ENCODE measurements around the gene IL34.
"Not testable (repeated sequence)": the region's sequence is repeated elsewhere in the genome, so short reads cannot be mapped to it uniquely, and the experiment has no call there.

IL34 gene

GRCh38 chr16:70610273-70611223, 35.8 kb upstream of the IL34 start:
- WGBS, 2 experiments, result 84 to 88% methylated on average over 18 of the region's 18 CpGs
- Histone ChIP-seq H3K9me3 (ENCODE audit: control insufficient read depth, low read length) (no peaks in the 10 kb centered on the region), H3K4me1 (ENCODE audit: control insufficient read depth, insufficient read depth, low read length) (no peaks in the 10 kb centered on the region), H3K27ac (ENCODE audit: insufficient read depth, low read depth, low read length, poor library complexity, severe bottlenecking) (no peak overlapping the region), H3K27me3 (ENCODE audit: control insufficient read depth, insufficient read depth, low read length, poor library complexity, severe bottlenecking) (no peaks in the 10 kb centered on the region), H3K36me3 (ENCODE audit: control insufficient read depth, insufficient read depth, low read length) (no peaks in the 10 kb centered on the region), H3K4me3 (ENCODE audit: insufficient read depth, low read depth, low read length) (no peak overlapping the region)

GRCh38 chr16:70611224-70611598, 35.1 kb upstream of the IL34 start:
- H3K4me1 ChIP-seq (ENCODE audit: control insufficient read depth, insufficient read depth, low read length), result no peaks in the 10 kb centered on the region
- H3K36me3 ChIP-seq (ENCODE audit: control insufficient read depth, insufficient read depth, low read length), result no peaks in the 10 kb centered on the region
- H3K27me3 ChIP-seq (ENCODE audit: control insufficient read depth, insufficient read depth, low read length, poor library complexity, severe bottlenecking), result no peaks in the 10 kb centered on the region
- no peak overlapping the region for H3K4me3 ChIP-seq (ENCODE audit: insufficient read depth, low read depth, low read length)
- 86 to 88% methylated on average over 5 of the region's 5 CpGs for WGBS, 2 experiments
- no peaks in the 10 kb centered on the region for H3K9me3 ChIP-seq (ENCODE audit: control insufficient read depth, low read length)
- H3K27ac ChIP-seq (ENCODE audit: insufficient read depth, low read depth, low read length, poor library complexity, severe bottlenecking), result no peak overlapping the region

- no peaks in the 10 kb centered on the region for H3K4me1 ChIP-seq (ENCODE audit: control insufficient read depth, insufficient read depth, low read length)
- 90% methylated on average over 4 of the region's 4 CpGs for WGBS, 2 experiments
- H3K27ac ChIP-seq (ENCODE audit: insufficient read depth, low read depth, low read length, poor library complexity, severe bottlenecking), result no peak overlapping the region
- H3K9me3 ChIP-seq (ENCODE audit: control insufficient read depth, low read length), result no peaks in the 10 kb centered on the region
- no peak overlapping the region for H3K4me3 ChIP-seq (ENCODE audit: insufficient read depth, low read depth, low read length)
- H3K27me3 ChIP-seq (ENCODE audit: control insufficient read depth, insufficient read depth, low read length, poor library complexity, severe bottlenecking), result no peaks in the 10 kb centered on the region
- H3K36me3 ChIP-seq (ENCODE audit: control insufficient read depth, insufficient read depth, low read length), result no peaks in the 10 kb centered on the region
These were observed 34.5 kb upstream of the IL34 start for GRCh38 chr16:70611785-70612303.

GRCh38 chr16:70612931-70613330, 33.4 kb upstream of the IL34 start:
- Histone ChIP-seq H3K36me3 (ENCODE audit: control insufficient read depth, insufficient read depth, low read length) (no peaks in the 10 kb centered on the region), H3K9me3 (ENCODE audit: control insufficient read depth, low read length) (no peaks in the 10 kb centered on the region), H3K27ac (ENCODE audit: insufficient read depth, low read depth, low read length, poor library complexity, severe bottlenecking) (no peak overlapping the region), H3K4me1 (ENCODE audit: control insufficient read depth, insufficient read depth, low read length) (no peaks in the 10 kb centered on the region), H3K4me3 (ENCODE audit: insufficient read depth, low read depth, low read length) (no peak overlapping the region), H3K27me3 (ENCODE audit: control insufficient read depth, insufficient read depth, low read length, poor library complexity, severe bottlenecking) (no peaks in the 10 kb centered on the region)
- WGBS, 2 experiments, result 94 to 96% methylated on average over 8 of the region's 8 CpGs

- Histone ChIP-seq H3K36me3 (ENCODE audit: control insufficient read depth, insufficient read depth, low read length) (no peaks in the 10 kb centered on the region), H3K4me3 (ENCODE audit: insufficient read depth, low read depth, low read length) (no peak overlapping the region), H3K4me1 (ENCODE audit: control insufficient read depth, insufficient read depth, low read length) (no peaks in the 10 kb centered on the region), H3K27ac (ENCODE audit: insufficient read depth, low read depth, low read length, poor library complexity, severe bottlenecking) (no peak overlapping the region), H3K9me3 (ENCODE audit: control insufficient read depth, low read length) (no peaks in the 10 kb centered on the region), H3K27me3 (ENCODE audit: control insufficient read depth, insufficient read depth, low read length, poor library complexity, severe bottlenecking) (peaks cover 5% of the 10 kb centered on the region)
- 85 to 89% methylated on average over 5 of the region's 5 CpGs for WGBS, 2 experiments
These were observed 32.0 kb upstream of the IL34 start for GRCh38 chr16:70614208-70614951.

GRCh38 chr16:70615945-70616344, 30.4 kb upstream of the IL34 start:
- Histone ChIP-seq H3K4me1 (ENCODE audit: control insufficient read depth, insufficient read depth, low read length) (no peaks in the 10 kb centered on the region), H3K36me3 (ENCODE audit: control insufficient read depth, insufficient read depth, low read length) (no peaks in the 10 kb centered on the region), H3K4me3 (ENCODE audit: insufficient read depth, low read depth, low read length) (no peak overlapping the region), H3K9me3 (ENCODE audit: control insufficient read depth, low read length) (no peaks in the 10 kb centered on the region), H3K27ac (ENCODE audit: insufficient read depth, low read depth, low read length, poor library complexity, severe bottlenecking) (no peak overlapping the region), H3K27me3 (ENCODE audit: control insufficient read depth, insufficient read depth, low read length, poor library complexity, severe bottlenecking) (peaks cover 15% of the 10 kb centered on the region)
- 95 to 96% methylated on average over 4 of the region's 5 CpGs for WGBS, 2 experiments

GRCh38 chr16:70621864-70622263, 24.5 kb upstream of the IL34 start:
- H3K4me1 ChIP-seq (ENCODE audit: control insufficient read depth, insufficient read depth, low read length); H3K9me3 ChIP-seq (ENCODE audit: control insufficient read depth, low read length); H3K36me3 ChIP-seq (ENCODE audit: control insufficient read depth, insufficient read depth, low read length); H3K4me3 ChIP-seq (ENCODE audit: insufficient read depth, low read depth, low read length); H3K27ac ChIP-seq (ENCODE audit: insufficient read depth, low read depth, low read length, poor library complexity, severe bottlenecking): not testable (repeated sequence)
- WGBS, 2 experiments, result 22 to 36% methylated on average over 2 of the region's 3 CpGs
- peaks cover 21% of the 10 kb centered on the region for H3K27me3 ChIP-seq (ENCODE audit: control insufficient read depth, insufficient read depth, low read length, poor library complexity, severe bottlenecking)

GRCh38 chr16:70627696-70628095, 18.7 kb upstream of the IL34 start:
- Histone ChIP-seq H3K9me3 (ENCODE audit: control insufficient read depth, low read length) (no peaks in the 10 kb centered on the region), H3K27ac (ENCODE audit: insufficient read depth, low read depth, low read length, poor library complexity, severe bottlenecking) (no peak overlapping the region), H3K27me3 (ENCODE audit: control insufficient read depth, insufficient read depth, low read length, poor library complexity, severe bottlenecking) (no peaks in the 10 kb centered on the region), H3K4me3 (ENCODE audit: insufficient read depth, low read depth, low read length) (no peak overlapping the region), H3K36me3 (ENCODE audit: control insufficient read depth, insufficient read depth, low read length) (no peaks in the 10 kb centered on the region), H3K4me1 (ENCODE audit: control insufficient read depth, insufficient read depth, low read length) (no peaks in the 10 kb centered on the region)
- WGBS, 2 experiments, result 91 to 97% methylated on average over 2 to 3 of the region's 3 CpGs

GRCh38 chr16:70630960-70631745, 15.2 kb upstream of the IL34 start:
- Histone ChIP-seq H3K4me3 (ENCODE audit: insufficient read depth, low read depth, low read length) (no peak overlapping the region), H3K27me3 (ENCODE audit: control insufficient read depth, insufficient read depth, low read length, poor library complexity, severe bottlenecking) (no peaks in the 10 kb centered on the region), H3K27ac (ENCODE audit: insufficient read depth, low read depth, low read length, poor library complexity, severe bottlenecking) (no peak overlapping the region), H3K4me1 (ENCODE audit: control insufficient read depth, insufficient read depth, low read length) (no peaks in the 10 kb centered on the region), H3K36me3 (ENCODE audit: control insufficient read depth, insufficient read depth, low read length) (no peaks in the 10 kb centered on the region), H3K9me3 (ENCODE audit: control insufficient read depth, low read length) (no peaks in the 10 kb centered on the region)
- WGBS, 2 experiments, result 85 to 95% methylated on average over 3 of the region's 3 CpGs
